Breast epithelium (tissue), 4 donors: ENCODE measurements around the gene ZCCHC17. TPM values are rescaled to one million over a fixed set of nuclear protein-coding genes. Genes with fewer than 3 reads are reported as not detected.

Source experiments
- DNase-seq, 2 donors: peaks; one replicate each; pipeline ENCODE4 v3.0.0-alpha.2; 2019; ENCODE audit warnings: low spot score in 2 of 2
- H3K27ac ChIP-seq, 2 donors: fragments of 200-600 bp; sonication (generic) in 1 of 2; one replicate each; pipeline ENCODE4 v1.5.1; 2016 to 2019; ENCODE audit warnings: mild to moderate bottlenecking in 1 of 2
- H3K27me3 ChIP-seq, 2 donors: fragments of 200-600 bp; sonication (generic) in 1 of 2; one replicate each; pipeline versions ENCODE4 v1.5.1 to v1.6.0; 2017 to 2019; ENCODE audit warnings: control low read depth in 1 of 2, mild to moderate bottlenecking in 1 of 2
- H3K36me3 ChIP-seq: fragments of 200-600 bp; one replicate; pipeline ENCODE4 v1.5.1; 2019
- H3K4me1 ChIP-seq, 2 donors: fragments of 200-600 bp; sonication (generic); one replicate each; pipeline ENCODE4 v1.5.1; 2016 to 2019; ENCODE audit warnings: control low read depth in 1 of 2
- H3K4me3 ChIP-seq, 3 donors: fragments of 200-600 bp; sonication (generic); 1 replicate in 2 of 3; 2 replicates in 1 of 3; pipeline ENCODE4 v1.5.1; 2016 to 2019; ENCODE audit warnings: mild to moderate bottlenecking in 3 of 3, moderate library complexity in 2 of 3
- H3K9me3 ChIP-seq, 2 donors: fragments of 200-600 bp; sonication (generic) in 1 of 2; one replicate each; pipeline ENCODE4 v1.5.1; 2016 to 2019; ENCODE audit warnings: control low read depth in 1 of 2
- CTCF ChIP-seq, 3 donors: fragments of 450-650 bp; IDR thresholded peaks; one replicate each; pipeline ENCODE4 v1.5.1; 2016 to 2017; ENCODE audit warnings: antibody characterized with exemption in 3 of 3, mild to moderate bottlenecking in 3 of 3, moderate library complexity in 3 of 3
- POLR2A ChIP-seq: fragments of 450-650 bp; IDR thresholded peaks from one replicate; pipeline ENCODE4 v1.6.1; 2016; ENCODE audit warnings: antibody characterized with exemption, mild to moderate bottlenecking, moderate library complexity
- POLR2AphosphoS5 ChIP-seq, 3 donors: sonication (generic); formaldehyde crosslinking; IDR thresholded peaks; one replicate each; pipeline ENCODE4 v1.6.1; 2017; ENCODE audit warnings: antibody characterized with exemption in 3 of 3
- intact Hi-C: fragments of 100-400 bp; cut with DNase I; formaldehyde crosslinking; loops from one replicate; pipeline ENCODE4 v1.15.1; 2023; ENCODE audit warnings: low total_unique reads
- total RNA-seq, 3 donors: library from RNA; depleted of rRNA; stranded (reverse); fragments of >200 nt; gene quantifications; one replicate each; pipeline ENCODE4 v1.1.0, GENCODE V29; 2016

Gene ZCCHC17
- total RNA-seq, 3 donors from 2014 or later = 24.6 to 42.9 (median 29.6) TPM

- intact Hi-C loops = no loop called here
- no peaks in the 10 kb centered on the region for H3K36me3 ChIP-seq
- H3K27ac ChIP-seq = no peak overlapping the region
- TF ChIP-seq POLR2A (no peak), POLR2AphosphoS5 (IDR thresholded peaks at IDR 0.05) (no peak), CTCF (IDR thresholded peaks at IDR 0.05) (no peak)
- no peak overlapping the region for H3K4me3 ChIP-seq
- DNase-seq = no peak
- no peaks in the 10 kb centered on the region for H3K27me3 ChIP-seq
- H3K4me1 ChIP-seq = peaks cover 0 to 5% of the 10 kb centered on the region in 2 donors
- no peaks in the 10 kb centered on the region for H3K9me3 ChIP-seq
Observed at GRCh38 chr1:31370021-31370420, 73.2 kb downstream of the ZCCHC17 start.

GRCh38 chr1:31370565-31370964, 73.7 kb downstream of the ZCCHC17 start:
- no peak overlapping the region for H3K27ac ChIP-seq
- no peaks in the 10 kb centered on the region for H3K36me3 ChIP-seq
- H3K4me1 ChIP-seq = peaks cover 0 to 5% of the 10 kb centered on the region in 2 donors
- no peak overlapping the region for H3K4me3 ChIP-seq
- TF ChIP-seq POLR2A (no peak), CTCF (IDR thresholded peaks at IDR 0.05) (no peak), POLR2AphosphoS5 (IDR thresholded peaks at IDR 0.05) (no peak)
- DNase-seq = no peak
- no peaks in the 10 kb centered on the region for H3K9me3 ChIP-seq
- intact Hi-C loops = no loop called here
- H3K27me3 ChIP-seq = no peaks in the 10 kb centered on the region

- DNase-seq = no peak
- H3K4me3 ChIP-seq = no peak overlapping the region
- TF ChIP-seq POLR2A (no peak), CTCF (IDR thresholded peaks at IDR 0.05) (no peak), POLR2AphosphoS5 (IDR thresholded peaks at IDR 0.05) (no peak)
- H3K27ac ChIP-seq = peak overlapping the region in 1 of 2 donors; percentile 2
- no peaks in the 10 kb centered on the region for H3K9me3 ChIP-seq
- no peaks in the 10 kb centered on the region for H3K36me3 ChIP-seq
- H3K4me1 ChIP-seq = peaks cover 0 to 5% of the 10 kb centered on the region in 2 donors
- no peaks in the 10 kb centered on the region for H3K27me3 ChIP-seq
- intact Hi-C loops = no loop called here
Observed at GRCh38 chr1:31371121-31371959, 74.5 kb downstream of the ZCCHC17 start.

DNA sequence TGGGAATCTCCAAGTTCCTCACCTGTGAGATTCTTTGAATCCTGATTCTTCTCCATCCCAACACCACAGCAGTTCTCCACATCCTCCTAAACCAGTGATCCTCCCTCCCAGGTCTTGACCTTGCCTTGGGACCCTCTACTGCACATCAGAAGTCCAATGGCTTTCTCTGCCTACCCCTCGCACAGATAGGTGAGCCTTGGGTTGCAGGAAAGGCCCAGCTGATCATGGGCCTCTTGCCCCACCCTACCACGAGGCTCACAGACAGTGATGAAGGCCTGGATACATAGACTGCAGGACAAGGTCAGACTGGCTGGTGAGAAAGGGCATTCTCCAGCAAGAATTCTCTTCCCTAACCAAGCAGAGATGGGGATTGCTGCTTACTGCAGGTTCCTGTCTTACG, 75.2 kb downstream of the ZCCHC17 start:
- Histone ChIP-seq H3K4me1 (peaks cover 0 to 5% of the 10 kb centered on the region in 2 donors), H3K36me3 (no peaks in the 10 kb centered on the region), H3K9me3 (no peaks in the 10 kb centered on the region), H3K27ac (peak overlapping the region in 1 of 2 donors; percentile 88), H3K27me3 (no peaks in the 10 kb centered on the region), H3K4me3 (peak overlapping the region in 1 of 3 donors; percentile 46)
- no peak for TF ChIP-seq CTCF (IDR thresholded peaks at IDR 0.05)
- no peak for TF ChIP-seq POLR2AphosphoS5 (IDR thresholded peaks at IDR 0.05)
- no peak for TF ChIP-seq POLR2A
- intact Hi-C loops = no loop called here
- DNase-seq = no peak

DNA sequence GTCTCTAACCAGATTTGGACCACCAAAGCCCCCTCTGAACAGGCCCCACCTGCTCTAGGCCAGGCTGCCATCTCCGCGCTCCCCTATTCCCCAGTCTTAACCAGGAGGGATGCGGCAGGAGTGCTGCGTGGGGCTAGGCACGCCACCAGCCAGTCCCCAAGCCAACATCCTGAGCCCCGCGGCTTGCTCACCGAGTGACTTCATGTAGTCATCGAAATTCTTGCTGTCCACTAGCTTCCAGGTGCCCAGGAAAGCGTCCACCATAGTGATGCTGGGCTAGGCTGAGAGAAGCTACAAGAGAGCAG, 75.9 kb downstream of the ZCCHC17 start:
- Histone ChIP-seq H3K4me1 (peaks cover 0 to 5% of the 10 kb centered on the region in 2 donors), H3K36me3 (no peaks in the 10 kb centered on the region), H3K4me3 (peak overlapping the region; percentile 46 to 71 (median 48)), H3K9me3 (no peaks in the 10 kb centered on the region), H3K27ac (peak overlapping the region; percentile 83 to 88), H3K27me3 (no peaks in the 10 kb centered on the region)
- DNase-seq = no peak
- TF ChIP-seq POLR2A (no peak), POLR2AphosphoS5 (IDR thresholded peaks at IDR 0.05) (no peak), CTCF (IDR thresholded peaks at IDR 0.05) (no peak)
- intact Hi-C loops = no loop called here
